GM18517 (cell line): ENCODE results near the gene SLC16A9.
"Not testable (repeated sequence)": the region's sequence is repeated elsewhere in the genome, so short reads cannot be mapped to it uniquely, and the experiment has no call there.

Source experiments
- ATAC-seq: cut with Tn5 transposase; IDR thresholded peaks from one replicate; pipeline ENCODE4 v1.9.1; 2021; ENCODE audit warnings: mild to moderate bottlenecking, moderate library complexity; ENCODE audit not compliant: unreplicated experiment

The SLC16A9 gene

DNA sequence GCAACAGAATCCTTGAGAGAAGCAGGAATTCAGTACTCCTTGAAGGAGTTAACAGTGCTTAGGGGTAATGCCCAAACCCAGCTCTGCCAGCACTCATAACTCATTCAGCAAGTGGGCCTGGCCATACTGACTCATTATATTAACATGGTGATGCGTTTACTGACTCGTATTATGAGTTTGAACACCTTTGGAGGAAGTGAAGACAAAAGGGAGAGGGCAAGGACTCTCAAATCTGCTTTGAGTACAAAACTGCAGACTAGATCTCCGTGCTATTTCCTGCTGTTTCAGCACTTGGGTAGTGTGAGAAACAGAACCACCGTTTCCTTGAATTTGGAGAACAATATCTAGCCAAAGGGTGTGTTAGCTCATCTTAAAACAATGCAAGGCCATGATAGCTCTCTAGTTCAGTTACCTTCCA is 30.8 kb downstream of the SLC16A9 start:
- ATAC-seq: peak; percentile 59

GRCh38 chr10:59677253-59677831 is 32.3 kb downstream of the SLC16A9 start:
- ATAC-seq: no peak

- ATAC-seq: no peak
Measured at GRCh38 chr10:59675812-59676211, 33.8 kb downstream of the SLC16A9 start.

GRCh38 chr10:59674215-59674836 is 35.3 kb downstream of the SLC16A9 start:
- ATAC-seq: no peak

GRCh38 chr10:59672150-59672875 is 37.3 kb downstream of the SLC16A9 start:
- ATAC-seq: no peak

DNA sequence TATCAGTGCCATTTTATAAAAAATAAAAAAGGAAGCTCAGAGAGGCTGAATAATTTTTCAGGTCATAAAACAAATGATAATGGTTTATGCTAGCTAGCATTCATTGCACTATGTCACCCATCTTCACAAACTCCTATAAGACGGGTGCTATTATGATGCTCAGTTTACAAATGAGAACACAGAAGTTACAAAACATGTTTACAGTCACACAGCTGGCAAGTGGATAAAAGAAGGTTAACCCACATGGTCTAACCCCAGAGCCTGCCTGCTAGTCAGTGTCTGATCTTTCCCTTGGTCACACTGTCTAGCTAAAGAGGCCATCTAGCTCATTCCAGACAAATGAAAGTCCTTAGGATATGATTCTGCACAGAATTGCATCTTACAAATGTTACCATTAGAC is 39.4 kb downstream of the SLC16A9 start:
- no peak for ATAC-seq

- no peak for ATAC-seq
Measured at GRCh38 chr10:59668096-59668495, 41.6 kb downstream of the SLC16A9 start.

DNA sequence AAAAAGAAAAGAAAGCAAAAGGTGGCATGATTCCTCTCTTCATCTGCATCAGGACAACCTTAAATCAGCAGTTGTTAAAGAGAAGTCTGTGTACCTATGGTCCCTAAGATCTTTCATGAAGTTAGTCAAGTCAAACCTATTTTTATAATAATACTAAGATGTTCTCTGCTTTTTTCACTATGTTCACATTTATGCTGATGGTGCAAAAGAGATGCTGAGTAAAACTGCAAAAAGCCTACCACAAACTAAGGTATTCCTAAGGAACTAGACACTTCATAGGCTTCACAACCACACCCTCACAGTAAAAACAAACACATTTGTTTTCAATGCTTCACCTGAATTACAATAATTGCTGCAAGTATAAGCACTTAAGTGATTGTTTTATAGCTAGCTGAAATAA is 43.3 kb downstream of the SLC16A9 start:
- ATAC-seq: no peak

GRCh38 chr10:59663213-59663612 is 46.4 kb downstream of the SLC16A9 start:
- ATAC-seq: not testable (repeated sequence)

DNA sequence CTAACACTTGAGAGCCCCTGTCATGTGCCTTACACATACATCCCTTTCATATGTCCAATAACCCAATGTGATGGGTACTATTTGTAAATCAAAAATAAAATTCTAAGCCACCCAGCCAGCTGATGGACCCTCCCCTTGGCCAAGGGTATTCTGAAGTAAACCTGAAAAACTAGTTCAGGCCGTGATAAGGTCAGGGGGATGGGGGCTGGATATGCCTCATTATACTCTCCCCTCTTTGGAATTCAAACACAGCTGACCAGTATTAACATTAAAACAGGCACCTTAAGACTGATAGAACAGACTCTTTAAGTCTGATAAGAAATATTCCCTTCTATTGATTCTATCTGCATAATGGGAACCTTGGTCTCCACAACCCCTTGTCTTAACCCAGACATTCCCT is 51.9 kb downstream of the SLC16A9 start:
- no peak for ATAC-seq

GRCh38 chr10:59655309-59655708 is 54.3 kb downstream of the SLC16A9 start:
- no peak for ATAC-seq

DNA sequence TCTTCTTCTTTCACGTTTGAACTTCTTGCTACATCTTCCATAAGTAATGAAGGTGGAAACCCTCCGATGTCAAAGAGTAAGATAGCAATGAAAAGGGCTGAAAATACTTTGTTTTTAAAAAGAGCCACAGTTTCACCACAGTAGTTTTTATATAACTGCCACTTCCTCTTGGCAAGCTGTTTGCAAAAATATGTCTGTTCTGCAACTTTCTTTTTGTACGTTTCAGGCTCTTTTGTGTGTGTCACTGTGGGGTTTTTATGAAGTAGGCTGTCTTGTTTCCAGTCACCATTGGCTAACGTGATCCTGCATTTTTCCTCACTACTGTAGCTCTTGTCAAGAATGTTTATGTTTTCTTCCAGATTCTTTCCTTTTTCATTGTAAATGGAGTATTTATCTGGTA is 55.6 kb downstream of the SLC16A9 start:
- ATAC-seq: peak; percentile 59

- no peak for ATAC-seq
Measured at GRCh38 chr10:59651902-59652301, 57.7 kb downstream of the SLC16A9 start.

DNA sequence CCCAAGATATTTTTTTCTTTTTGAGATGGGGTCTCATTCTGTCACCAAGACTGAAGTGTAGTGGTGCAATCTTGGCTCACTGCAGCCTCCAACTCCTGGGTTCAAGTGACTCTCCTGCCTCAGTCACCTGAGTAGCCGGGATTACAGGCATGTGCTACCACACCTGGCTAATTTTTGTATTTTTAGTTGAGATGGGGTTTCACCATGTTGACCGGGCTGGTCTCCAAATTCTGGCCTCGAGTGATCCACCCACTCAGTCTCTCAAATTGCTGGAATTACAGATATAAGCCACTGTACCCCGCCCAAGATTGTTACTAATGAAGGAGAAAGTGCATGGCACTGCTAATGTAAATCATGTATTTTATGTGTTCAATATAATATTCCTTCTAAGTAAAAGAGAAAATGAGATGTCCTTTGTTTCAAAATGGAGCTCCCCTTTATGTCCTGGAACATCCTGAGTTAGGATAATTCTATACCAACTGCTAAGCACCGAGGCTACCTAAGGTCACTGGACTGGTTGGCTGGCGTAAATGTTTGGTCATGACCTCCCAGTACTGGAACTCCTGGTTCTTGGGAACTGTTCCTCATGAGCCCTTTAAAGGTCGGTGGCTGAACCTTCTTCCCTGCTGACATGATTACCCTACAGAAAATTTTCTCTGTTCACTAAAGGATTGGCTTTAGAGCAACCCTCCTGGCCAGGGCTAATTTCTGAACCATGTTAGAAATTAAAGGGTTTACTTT is 59.9 kb downstream of the SLC16A9 start:
- ATAC-seq: no peak

DNA sequence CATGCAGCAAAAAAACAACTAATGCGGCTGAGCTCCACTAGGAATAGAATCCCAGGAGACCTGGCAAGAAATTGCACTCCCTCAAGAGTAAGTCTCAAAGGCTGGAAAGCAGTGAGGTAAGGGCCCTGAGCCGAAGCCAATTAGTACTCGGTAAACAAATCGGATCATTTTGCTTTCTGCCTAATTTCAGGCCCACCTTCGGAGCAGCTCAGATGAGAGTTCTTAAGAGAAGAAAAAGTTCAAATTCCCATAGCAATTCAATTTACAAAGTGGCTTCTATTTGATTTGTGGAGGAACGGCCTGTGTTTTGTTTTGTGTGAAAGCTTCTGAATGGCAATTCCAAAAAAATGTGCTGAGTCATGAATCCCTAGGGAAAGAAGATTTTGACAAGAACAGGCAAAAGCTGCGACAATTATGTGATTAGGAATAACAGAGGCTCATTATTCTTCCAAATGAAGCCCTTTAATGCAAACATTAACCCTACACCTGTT is 60.9 kb downstream of the SLC16A9 start:
- no peak for ATAC-seq

DNA sequence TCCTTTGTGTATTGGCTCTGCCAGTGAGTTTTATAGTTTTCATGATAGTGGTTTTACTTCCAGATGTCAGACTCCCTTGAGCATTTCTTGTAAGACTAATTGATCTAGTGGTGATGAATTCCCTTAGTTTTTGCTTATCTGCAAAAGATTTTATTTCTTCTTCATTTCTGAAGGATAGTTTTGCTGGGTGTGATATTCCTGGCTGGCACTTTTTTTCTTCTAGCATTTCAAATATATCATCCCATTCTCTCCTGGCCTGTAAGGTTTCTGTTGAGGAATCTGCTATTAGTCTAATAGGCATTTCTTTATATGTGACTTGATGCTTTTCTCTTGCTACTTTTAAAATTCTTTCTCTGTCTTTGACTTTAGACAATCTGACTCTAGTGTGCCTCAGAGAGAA is 64.8 kb downstream of the SLC16A9 start:
- no peak for ATAC-seq

- not testable (repeated sequence) for ATAC-seq
Measured at GRCh38 chr10:59641688-59642087, 68.0 kb downstream of the SLC16A9 start.

DNA sequence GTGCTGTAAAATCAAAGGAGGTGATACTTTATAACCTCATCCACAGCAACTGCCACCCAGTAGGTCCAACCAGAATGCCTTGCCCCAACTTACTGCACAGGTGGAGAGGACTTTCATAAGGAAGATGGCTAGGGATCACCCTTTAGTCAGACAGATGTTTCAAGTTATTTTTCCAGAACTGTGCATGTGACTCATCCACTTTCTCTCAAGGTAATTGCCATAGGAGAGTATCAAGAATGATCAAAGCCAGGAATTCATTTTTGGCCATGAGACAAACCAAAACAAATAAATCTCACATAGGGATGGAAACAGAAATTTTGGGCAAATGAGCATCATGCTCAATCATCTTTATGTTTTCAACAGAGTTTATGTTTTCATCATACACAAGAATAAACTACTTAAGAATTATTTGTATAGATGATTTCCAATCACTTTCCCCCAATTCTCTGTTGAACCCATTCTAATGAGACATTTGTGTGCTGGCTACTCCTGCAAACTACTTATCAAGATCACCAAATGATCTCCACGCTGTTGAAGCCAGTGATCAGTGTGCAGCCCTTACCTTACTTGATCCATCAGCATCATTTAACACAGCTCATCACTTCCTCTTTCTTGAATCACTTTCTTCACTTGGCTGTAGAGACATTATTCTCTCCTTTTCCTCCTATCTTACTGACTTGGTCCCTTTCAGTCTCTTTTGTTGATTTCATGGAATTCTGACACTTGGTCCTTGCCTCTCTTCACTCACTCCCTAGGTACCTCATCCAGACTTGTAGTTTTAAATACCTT is 74.0 kb downstream of the SLC16A9 start:
- no peak for ATAC-seq

GRCh38 chr10:59634102-59634501 is 75.5 kb downstream of the SLC16A9 start:
- ATAC-seq: no peak

DNA sequence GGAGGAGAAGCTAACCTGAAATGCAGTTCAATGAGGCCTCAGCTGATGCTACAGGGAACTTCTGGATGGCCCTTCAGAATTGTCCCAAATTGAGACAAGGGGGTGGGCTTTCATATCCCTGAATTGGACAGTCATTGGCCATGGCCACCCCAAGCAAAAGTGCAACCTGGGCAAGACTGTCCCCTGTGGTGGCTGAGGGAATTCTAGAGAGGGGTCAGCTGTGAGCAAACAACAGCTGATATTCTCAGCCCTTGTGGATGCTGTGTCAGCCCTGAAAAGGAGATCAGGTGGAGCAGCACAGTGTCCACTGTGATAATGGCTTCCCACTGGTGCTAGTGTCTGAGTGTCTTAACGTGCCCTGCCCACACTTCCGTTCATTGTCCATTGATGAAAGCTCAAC is 76.6 kb downstream of the SLC16A9 start:
- ATAC-seq: no peak
